Right renal cortex interstitium (tissue), 3 donors: ENCODE data around the gene ZFHX3. TPM values are rescaled to one million over a fixed set of nuclear protein-coding genes. Genes with fewer than 3 reads are reported as not detected.

Experiments used
- DNase-seq, 3 donors: peaks; one replicate each; pipeline ENCODE4 v3.0.0-alpha.2; 2013; ENCODE audit warnings: low read depth in 3 of 3, low spot score in 2 of 3
- polyA plus RNA-seq, 3 donors: library from polyadenylated mRNA; unstranded; fragments of 120-200 nt; gene quantifications; one replicate each; pipeline ENCODE4 v1.2.1, GENCODE V29; 2013; ENCODE audit not compliant: insufficient read length in 3 of 3

The ZFHX3 gene
- polyA plus RNA-seq, 3 donors: 16.5 to 18.9 (median 18.7) TPM

DNA sequence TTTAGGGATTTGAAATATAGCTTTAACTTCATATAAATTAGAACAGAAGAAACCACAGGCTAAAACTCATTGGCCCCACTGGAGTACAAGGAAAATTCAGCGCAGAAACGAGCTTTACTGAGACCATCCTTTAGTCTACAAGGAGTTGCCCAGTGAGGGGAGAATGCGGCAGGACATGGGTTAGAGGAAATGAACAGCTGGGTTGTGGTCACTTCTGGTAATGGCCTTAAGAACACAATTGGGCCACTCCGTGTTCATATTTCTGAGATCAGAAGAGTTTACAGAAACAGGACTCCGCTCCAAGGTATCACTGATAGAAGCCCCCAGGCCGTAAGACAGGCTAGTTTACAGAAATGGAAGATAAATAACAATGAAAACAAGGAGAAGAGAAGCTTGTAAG is 188.3 kb downstream of the ZFHX3 start:
- no peak for DNase-seq

DNA sequence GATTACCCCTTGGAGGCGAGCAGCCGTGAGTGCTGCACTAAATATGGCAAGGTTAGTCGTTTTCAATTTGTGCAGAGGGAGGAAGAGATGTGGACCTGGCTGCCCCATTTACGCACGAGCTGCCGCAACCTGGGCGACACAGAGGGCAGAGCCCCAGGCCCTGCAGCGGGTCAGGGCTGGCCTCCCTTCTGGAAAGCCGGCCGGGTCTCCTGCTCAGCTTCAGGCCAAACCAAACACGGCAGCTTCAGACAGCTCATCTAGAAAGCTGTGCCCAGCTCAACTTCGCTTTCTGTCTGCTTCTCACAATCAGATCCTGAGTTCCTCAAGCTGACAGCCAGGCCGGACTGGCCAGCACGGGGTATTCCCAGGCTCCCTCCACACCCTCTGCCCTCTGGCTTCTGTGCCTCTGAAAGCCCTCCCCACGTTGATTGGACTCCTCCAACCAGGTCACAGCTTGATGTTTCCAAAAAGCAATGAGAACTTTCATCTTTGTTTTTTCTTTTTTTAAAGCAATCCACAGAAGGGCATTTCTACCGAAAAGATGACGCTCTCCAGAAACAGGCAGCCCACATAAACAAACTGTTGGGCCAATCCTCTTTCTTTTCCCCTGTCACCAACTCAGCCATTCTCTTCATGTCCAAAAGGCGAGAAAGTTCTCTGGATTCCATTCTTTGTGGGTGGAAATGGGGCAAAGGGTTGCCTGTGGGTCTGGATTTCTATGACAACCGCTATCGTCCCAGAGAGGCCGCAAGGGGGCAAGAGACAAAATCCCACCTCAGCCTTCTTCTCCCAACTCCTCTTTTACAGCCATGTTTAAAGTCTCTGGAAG is 189.0 kb downstream of the ZFHX3 start:
- DNase-seq: no peak

DNA sequence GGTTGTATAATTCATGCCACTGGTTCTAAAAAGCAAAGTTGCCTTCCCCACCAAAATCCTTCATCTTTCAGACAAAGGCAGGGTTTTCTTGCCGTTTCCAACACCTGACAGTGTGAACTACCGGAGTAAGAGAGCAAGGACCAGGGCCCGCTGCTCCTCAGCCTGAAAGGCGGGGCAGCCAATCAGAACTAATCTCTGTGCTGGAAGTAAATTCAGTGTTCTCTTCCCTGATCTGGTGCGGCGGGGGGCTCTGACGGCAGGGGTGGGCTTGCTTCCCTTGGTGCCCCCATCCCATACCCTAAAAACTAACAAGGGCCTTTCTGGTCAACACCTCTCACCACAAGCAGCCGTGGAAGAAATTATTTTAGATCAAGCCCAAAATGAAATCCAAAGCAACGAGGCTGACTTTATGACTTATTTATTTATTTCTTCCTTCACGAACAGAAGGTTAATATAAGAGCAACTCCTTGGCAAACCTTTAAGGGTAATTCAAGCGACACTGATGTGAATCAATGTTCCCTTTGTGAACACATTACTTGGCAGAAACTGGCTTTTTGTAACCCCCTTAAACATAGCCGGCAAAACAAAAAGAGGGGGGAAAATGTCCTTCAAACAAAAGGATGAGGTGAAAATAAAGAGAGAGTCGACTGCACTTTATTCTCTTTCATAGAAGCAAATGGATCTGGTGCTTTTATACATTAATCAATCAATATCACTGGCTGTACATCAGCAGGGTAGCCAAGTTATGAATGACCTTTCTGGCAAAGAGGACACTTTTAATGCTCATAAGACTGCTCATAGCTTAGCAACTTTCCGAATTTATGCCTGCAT is 189.9 kb downstream of the ZFHX3 start:
- DNase-seq: no peak

DNA sequence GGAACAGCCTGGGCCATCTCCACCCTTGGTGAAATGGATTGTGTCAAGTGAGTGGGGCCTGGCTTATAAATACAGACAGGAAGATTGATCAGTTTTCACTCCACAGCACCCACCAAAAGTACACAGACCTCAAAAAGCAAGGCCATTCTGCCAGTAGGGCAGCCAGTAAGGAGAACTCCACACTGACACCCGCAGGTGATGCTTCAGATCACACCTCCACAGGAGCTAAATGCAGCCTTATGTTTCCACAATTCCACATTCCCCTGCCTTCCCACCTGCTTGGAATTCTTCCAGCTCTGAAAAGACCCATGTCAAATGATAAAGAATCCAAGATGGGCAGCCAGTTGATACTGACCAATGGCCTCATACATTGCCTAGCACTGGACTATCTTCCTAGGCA is 191.1 kb downstream of the ZFHX3 start:
- DNase-seq: no peak

DNA sequence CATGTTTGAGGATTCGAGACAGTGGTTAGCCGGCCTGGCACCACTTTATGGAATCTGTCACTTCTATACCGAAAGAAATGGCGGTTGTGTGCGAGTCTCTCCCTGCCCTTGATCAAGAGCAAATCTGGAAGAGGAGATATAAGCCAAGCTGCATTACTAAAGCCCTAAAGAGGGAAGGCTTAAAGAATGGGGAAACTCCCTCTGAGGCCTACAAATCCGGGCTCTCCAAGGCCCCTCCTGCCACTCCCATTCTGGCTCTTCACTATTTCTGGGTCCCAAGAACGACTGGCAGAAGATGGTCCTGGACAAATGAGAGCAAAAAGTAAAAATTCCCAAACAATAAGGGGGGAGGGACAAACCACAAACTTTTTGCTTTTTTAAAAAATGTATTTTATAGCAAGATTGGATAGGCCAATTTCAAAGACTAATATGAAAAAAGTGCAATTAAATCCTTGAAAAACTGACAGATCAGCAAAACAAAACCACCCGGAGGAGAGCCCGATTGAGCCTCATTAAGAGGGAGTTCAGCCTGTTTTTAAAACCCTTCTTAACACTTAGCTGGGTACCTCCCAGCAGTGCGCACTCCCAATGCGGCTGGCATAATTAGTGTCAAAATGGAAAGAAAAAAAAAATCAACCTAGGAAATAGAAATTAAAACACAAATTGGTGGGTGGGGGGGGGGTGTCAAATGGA is 193.5 kb downstream of the ZFHX3 start:
- no peak for DNase-seq

DNA sequence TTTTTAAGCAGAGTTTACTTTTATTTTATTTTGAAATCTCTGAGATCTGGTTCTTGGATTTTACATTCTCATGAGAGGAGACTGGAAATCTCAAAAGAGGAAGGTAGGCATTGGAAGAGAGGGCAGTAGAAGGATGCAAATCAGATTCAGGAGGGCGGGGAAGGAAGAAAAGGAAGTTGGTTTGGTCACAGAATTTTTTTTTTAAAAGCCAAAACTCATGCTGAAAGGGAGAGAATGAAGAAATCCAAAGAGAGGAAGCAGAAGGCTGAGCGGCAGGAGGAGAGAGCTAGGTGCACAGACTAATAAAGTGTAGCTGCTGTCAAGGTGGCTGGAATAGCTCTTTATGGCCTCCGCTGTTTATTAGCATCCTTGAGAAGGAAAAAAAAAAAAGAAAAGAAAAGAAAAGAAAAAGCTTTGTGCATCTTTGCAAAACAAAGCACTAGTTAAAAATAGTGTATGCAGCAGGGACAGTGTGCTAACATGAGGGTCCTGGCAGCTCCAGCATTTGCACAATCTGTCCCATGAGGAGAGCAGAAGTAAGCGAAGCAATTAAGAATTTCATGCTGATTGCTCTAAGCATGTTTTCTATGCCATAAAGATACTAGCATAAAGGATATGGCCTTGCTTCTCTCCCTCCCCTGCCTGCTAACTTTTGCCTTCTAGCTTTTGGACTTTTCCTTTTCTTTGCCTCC is 194.2 kb downstream of the ZFHX3 start:
- DNase-seq: no peak

DNA sequence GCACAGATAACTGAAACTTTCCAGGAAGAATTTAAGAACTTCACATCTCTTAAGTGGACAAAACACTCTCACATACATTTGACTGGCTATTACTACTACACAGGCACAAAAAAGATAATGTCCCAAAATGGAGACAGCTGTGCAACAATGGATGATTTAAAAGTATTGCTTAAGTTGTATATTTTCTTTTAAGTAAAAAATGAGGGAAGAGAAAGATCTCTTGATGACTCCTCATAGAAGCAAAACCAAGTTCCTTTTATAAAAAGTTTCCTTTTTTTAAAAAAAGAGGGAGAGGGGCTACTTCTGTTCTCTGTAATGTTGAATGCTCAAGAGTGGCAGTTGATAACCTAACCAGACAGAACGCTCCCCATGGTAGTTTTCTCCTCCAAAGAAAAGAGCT is 195.5 kb downstream of the ZFHX3 start:
- DNase-seq: no peak

DNA sequence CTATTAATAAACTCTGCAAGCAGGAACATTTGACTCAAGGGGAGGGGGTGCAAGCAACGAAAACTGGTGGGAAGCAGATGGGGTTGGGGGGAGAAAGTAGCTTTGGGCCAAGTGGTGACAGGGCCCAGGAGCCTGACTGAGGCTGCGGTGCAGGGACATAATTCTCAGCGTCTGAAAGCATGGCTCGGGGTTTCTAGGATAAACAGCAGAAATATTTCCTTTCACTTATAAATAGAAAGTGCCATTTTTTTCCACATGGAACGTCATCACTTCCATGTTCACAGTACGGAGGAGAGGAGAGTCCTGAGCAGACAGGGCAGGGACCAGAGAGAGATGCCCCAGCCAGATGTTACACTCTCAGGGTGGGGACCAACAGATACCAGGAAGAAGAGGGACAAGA is 197.1 kb downstream of the ZFHX3 start:
- DNase-seq: peak in 1 of 3 donors; percentile 37

DNA sequence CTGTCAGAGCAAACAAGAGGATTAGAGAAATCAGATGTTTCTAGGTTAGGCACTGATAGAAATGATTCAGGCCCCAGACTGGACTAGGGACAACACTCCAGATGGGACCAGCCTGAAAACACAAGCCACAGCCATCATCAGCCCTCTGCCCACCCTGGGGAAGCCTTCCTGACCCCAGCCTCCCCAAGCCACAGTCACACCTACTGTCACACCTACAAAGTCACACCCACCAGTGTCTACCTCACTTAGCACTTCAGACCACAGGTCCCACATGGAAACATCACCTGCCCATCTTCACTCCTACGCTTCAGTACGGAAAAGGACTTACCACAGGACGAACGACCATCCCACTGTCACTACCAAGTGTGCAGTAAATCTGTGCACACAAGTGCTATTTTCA is 197.9 kb downstream of the ZFHX3 start:
- DNase-seq: no peak

DNA sequence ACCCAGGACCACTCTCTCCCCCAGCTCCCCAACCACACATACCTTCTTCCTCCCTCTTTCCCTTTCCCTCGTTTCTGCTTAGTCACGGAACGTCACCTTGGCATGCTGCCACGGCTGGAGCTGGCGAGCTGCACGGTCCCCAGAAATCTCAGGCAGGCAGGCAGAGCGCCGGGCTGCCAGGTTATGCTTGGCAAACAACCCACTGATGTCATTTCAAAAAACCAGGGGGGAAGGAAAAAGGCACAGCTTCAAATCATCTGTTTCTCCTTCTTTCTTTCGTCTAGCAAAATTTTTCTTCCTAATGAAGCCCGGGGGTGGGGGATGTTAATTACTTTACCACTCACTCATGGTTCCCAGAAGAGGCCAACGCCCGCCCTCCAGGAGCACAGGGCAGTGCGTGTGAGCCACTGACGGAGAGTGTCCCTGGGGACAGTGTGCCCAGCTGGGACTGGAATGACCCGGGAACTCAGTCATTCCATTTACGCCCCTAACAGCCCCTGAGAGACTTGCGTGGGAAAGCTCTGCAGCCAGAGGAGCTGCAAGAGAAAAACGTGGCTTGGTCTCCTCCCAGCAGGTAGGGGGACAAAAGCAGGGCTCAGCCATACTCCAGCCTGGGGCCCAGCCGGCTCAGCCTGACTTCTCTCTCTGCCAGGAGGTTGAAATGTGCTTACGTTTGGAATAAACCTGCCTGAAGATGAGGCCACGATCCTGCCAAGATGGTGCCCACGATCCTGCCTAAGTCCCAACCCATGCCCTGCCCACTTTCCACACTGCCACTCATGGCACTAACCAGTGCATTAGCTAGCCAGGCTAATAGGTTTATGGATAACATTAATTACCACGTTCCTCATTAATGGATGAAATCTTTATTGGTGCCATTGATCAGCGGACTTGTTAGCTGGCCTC is 198.9 kb downstream of the ZFHX3 start:
- peak; percentile 72 to 85 (median 75) for DNase-seq

DNA sequence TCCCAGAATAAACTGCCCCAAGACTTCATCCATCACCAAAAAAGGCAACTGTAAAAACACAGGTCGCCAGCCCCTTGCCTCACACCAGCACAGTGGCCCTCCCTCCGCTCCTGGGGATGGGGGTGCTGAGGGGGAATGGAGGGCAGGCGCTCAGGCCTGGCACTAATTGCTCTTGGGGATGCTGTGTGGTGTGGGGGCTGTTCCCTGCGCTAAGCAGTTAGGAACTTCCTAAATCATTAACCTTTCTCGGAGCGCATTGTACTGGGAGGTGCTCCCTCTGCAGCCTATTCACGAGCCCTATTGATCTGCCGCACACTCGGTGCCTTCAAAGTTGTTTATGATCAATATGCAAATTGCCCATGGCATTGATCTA is 199.9 kb downstream of the ZFHX3 start:
- no peak for DNase-seq

DNA sequence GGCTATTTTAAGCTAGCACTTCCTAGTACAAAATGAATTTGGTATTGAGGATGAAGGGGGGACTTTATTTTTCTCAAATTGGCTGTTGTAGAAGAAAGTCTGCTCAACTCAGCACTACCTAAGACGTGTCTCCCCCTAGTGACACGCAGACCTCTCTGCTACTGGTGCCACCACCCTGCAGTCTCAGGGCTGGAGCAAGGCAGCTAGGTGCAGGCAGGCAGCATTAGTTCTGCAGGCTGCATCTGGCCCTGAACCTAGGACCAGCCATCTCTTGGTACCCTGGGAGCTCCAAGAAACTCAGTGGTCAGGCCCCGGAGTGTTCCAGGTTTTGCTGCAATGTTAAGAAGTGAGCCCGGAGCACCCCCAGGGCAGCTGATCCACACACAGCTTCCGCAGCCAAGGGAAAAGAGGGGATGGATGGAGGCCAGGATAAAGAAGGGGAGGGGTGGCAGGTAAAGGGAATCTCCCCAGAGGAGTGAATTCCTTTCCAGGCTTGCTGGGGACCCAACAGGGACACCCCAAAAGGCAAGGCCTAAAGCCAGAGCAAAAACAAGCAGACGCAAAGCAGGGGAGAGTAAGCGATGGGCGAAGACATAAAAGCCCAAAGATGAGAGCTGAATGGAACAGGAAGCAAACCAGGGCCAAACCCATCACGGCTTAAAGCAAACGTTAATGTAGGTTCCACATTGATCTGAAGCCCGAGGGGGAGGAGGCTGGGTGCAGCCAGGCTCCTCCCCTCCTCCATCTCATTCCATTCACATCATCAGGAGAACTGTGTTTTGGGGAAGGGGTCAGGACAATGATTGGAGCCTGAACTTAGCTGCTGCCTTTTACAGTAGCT is 200.5 kb downstream of the ZFHX3 start:
- DNase-seq: no peak

DNA sequence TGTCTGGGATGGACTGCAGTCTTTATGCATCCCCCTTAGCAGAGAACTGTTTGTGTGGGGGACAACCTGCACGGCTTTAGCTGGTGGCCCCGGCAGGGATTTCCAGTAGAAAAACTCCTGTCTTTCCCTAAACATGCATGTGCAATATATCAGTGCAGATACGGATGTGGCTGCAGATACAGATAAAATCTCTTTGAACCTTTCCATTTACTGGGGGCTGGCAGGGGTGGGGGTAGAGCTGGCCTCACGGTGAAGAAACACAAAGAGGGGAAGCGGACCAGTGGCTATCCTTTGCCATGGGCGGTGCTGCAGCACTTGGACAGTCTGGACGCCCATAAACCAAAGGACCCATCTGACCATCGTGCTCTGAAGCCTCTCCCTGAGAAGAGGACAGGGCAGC is 201.3 kb downstream of the ZFHX3 start:
- DNase-seq: no peak

DNA sequence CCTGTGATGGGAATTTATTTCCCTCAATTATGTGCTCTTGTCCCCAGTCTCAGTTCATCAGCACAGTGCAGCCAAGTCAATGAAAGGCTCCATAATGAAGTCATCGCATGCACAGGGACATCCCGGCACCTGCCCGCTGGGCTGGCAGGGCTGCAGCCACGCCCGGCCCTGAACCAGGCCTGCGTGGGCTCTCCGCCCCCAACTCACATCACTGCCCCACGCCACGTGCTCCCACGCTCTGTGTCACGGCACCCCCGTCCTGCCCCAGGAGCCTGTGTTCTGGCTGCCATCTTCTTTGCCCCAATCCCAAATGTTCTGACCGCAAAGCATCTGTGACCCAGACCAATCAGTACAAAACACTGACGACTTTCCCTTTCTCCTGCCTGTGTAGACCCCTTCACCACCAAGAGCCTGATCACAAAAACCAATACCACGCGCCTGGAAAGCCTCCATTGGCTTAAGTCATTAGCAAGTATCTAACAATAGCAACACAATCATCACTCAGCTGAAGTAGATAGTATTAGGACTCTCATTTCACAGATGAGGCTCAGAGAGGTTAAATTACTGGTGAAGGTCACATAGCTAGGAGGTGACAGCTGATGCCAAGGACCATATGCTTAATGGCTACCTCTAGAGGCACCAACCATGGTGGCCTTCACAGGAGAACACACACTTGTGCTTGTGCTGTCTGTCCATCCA is 202.5 kb downstream of the ZFHX3 start:
- DNase-seq: no peak

DNA sequence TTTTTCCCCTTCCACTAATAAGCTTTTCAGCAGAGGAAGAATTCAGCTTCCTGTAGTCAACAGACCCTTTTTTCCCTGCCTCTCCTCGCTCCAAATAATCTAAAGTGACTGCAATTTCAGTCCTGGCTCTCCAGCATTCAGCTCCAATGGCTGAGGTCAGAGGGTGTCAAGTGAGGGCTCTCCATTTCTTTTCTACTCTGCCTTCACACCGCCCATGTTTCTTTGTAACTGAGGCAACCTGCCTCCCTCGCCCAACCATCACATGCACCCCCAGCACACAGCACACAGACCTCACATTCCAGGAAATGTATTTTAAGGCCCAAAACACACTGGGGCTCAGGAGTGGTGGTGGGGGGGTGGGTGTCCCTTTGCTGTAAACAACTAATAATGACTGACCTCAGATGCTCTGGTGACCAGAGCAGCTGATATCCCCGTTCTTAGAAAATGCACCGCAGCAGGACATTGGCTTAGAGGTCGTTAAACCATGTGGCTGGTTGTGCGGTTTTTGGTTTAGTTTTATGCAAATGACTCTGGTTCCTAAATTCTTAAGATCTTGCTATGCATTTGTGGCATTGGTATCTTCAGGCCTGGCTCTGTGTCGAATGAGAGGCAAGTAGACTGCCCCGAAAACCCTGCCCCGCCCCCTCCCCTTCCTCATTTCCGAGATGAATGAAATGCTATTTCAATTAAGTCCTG is 203.6 kb downstream of the ZFHX3 start:
- DNase-seq: no peak

DNA sequence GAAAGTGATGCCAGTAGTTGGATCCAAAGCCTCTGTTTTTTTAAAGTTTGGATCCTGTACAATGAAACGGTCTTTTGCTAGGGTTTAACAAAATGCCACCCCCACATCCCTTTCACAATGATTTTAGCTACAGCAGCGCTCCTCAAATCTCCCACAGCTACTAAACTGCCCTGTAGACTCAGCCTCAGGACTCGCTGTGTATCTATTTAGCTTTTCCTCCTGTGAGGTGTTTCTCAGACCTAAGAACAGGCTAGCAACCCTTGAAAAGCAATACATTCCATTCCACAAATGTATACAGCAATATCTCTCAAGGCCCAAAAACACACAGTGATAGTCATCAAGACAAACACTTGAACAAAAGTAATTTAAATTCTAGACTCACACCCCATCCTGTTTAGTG is 206.4 kb downstream of the ZFHX3 start:
- DNase-seq: no peak

DNA sequence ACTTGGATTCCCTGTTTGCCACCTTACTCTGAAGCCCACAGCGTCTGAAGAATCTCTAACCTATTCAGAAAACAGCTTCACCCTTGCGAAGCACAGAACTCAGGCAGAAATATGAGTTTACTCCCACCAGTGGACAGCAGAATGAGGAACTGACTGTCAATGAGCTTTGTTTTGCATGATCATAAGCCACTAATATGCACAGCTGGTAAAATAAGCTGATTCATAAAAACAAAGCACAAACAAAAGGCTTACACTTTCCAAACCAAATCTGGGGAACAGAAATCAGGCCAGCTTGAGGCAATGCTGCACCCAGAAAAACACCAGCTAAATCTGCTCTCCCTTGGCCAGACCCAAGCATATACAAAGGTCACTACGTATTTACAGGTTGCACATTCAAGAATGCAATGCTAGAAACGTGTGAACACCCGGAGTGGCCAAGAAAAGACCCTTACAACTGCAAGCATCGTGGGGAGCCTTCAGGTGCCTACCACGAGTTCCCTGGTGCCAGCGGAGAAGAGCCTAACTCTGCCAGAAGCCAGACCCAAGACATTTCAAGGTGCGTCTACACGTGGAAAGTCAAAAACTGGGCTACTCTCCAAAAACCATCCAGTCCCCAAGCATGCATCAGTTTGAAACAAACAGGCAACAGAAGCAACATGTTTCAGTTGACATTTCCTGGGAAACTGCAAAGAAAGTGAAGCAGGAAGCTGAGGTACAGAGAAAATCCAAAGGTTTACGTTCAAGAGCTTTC is 207.1 kb downstream of the ZFHX3 start:
- DNase-seq: no peak
